ENCODE data around the gene ASIP. TPM values are rescaled to one million over a fixed set of nuclear protein-coding genes. Genes with fewer than 3 reads are reported as not detected.

Gene ASIP
- total and polyA plus RNA-seq, 2 of the 13 experiments (the other 11 are each of a cell fraction or from before 2014, with no cell fraction given) = not detected

DNA sequence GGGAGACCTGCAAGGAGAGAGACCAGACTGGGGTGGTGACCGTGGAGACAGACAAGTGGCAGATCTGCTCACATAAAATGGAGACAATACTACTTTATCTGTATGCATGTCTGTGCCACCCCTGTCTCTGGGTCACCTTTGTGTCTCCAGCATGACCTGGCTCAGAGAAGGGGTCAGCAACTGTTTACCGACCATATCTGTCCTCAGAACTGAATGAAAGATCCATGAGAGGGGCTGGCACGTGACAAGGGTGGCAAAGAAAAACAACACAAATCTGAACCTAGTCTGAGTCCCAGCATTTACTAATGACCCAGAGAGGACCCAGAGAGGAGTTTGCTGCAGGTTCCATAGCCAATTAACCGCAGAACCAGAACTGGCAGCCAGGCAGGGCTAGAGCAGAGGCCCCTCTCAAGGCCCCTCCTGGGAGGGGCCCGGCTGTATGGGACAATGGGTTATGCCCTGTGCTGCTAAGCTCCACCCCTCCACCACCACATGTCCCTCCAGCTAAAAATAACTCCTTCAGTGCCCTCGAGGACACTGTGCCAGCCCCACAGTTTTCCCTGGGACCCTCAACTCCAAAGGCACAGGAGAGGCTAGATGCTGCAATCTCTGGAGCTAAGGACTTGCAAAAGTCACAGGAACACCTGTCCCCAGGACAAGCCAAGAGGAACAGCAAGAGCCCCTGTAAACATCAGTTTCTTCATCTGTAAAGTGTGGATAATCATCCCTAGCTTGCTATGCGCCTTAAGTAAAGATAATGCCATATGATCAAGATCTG lies 59.8 kb downstream of the ASIP start (continued):
- TF ChIP-seq, protein P1, sequence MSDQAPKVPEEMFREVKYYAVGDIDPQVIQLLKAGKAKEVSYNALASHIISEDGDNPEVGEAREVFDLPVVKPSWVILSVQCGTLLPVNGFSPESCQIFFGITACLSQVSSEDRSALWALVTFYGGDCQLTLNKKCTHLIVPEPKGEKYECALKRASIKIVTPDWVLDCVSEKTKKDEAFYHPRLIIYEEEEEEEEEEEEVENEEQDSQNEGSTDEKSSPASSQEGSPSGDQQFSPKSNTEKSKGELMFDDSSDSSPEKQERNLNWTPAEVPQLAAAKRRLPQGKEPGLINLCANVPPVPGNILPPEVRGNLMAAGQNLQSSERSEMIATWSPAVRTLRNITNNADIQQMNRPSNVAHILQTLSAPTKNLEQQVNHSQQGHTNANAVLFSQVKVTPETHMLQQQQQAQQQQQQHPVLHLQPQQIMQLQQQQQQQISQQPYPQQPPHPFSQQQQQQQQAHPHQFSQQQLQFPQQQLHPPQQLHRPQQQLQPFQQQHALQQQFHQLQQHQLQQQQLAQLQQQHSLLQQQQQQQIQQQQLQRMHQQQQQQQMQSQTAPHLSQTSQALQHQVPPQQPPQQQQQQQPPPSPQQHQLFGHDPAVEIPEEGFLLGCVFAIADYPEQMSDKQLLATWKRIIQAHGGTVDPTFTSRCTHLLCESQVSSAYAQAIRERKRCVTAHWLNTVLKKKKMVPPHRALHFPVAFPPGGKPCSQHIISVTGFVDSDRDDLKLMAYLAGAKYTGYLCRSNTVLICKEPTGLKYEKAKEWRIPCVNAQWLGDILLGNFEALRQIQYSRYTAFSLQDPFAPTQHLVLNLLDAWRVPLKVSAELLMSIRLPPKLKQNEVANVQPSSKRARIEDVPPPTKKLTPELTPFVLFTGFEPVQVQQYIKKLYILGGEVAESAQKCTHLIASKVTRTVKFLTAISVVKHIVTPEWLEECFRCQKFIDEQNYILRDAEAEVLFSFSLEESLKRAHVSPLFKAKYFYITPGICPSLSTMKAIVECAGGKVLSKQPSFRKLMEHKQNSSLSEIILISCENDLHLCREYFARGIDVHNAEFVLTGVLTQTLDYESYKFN (CRISPR knock-in tag; conservative IDR thresholded peaks at IDR 0.05) = peak; percentile 61
- TF ChIP-seq NAIF1 (CRISPR knock-in tag; IDR thresholded peaks at IDR 0.05; ENCODE audit: borderline replicate concordance) (no peak), HDAC1 (CRISPR knock-in tag; IDR thresholded peaks at IDR 0.05) (peak; percentile 68), RFXAP (CRISPR knock-in tag; IDR thresholded peaks at IDR 0.05; ENCODE audit: borderline replicate concordance) (no peak), IRX3 (CRISPR knock-in tag; IDR thresholded peaks at IDR 0.05; ENCODE audit: borderline replicate concordance, low read depth) (no peak), HNF4G (IDR thresholded peaks at IDR 0.05; ENCODE audit: borderline replicate concordance, low read depth, low read length) (0 out of 2 replicates have a peak, but pooled peaks have one; percentile 42), HNF4G (CRISPR knock-in tag; IDR thresholded peaks at IDR 0.05; ENCODE audit: borderline replicate concordance, low read depth) (no peak), HDAC2 (CRISPR knock-in tag; IDR thresholded peaks at IDR 0.05) (peak; percentile 73; the same call in 1 of the 2 replicates), DRAP1 (CRISPR knock-in tag; IDR thresholded peaks at IDR 0.05) (no peak), ZNF329 (CRISPR knock-in tag; IDR thresholded peaks at IDR 0.05; ENCODE audit: low read depth) (no peak), ZNF713 (CRISPR knock-in tag; IDR thresholded peaks at IDR 0.05) (no peak), PITX1 (CRISPR knock-in tag; IDR thresholded peaks at IDR 0.05) (no peak), NFIC (IDR thresholded peaks at IDR 0.05; ENCODE audit: low read length) (no peak), KAT7 (CRISPR knock-in tag; IDR thresholded peaks at IDR 0.05; ENCODE audit: borderline replicate concordance) (no peak), ZNF652 (CRISPR knock-in tag; IDR thresholded peaks at IDR 0.05; ENCODE audit: borderline replicate concordance, low read depth) (no peak; the same call in 1 of the 2 replicates), MAX (IDR thresholded peaks at IDR 0.05) (peak; percentile 55), RFXANK (CRISPR knock-in tag; IDR thresholded peaks at IDR 0.05) (no peak), ZEB1 (IDR thresholded peaks at IDR 0.05; ENCODE audit: insufficient replicate concordance, low read depth) (no peak), SIN3A (IDR thresholded peaks at IDR 0.05; ENCODE audit: borderline replicate concordance, low read depth, low read length) (no peak), NCOA5 (CRISPR knock-in tag; IDR thresholded peaks at IDR 0.05) (no peak), ZC3H13 (CRISPR knock-in tag; IDR thresholded peaks at IDR 0.05) (peak; percentile 93)
- TF ChIP-seq, protein P2, sequence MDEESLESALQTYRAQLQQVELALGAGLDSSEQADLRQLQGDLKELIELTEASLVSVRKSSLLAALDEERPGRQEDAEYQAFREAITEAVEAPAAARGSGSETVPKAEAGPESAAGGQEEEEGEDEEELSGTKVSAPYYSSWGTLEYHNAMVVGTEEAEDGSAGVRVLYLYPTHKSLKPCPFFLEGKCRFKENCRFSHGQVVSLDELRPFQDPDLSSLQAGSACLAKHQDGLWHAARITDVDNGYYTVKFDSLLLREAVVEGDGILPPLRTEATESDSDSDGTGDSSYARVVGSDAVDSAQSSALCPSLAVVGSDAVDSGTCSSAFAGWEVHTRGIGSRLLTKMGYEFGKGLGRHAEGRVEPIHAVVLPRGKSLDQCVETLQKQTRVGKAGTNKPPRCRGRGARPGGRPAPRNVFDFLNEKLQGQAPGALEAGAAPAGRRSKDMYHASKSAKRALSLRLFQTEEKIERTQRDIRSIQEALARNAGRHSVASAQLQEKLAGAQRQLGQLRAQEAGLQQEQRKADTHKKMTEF (CRISPR knock-in tag; IDR thresholded peaks at IDR 0.05) = 0 out of 2 replicates have a peak, but pooled peaks have one; percentile 19
- TF ChIP-seq, protein P3, sequence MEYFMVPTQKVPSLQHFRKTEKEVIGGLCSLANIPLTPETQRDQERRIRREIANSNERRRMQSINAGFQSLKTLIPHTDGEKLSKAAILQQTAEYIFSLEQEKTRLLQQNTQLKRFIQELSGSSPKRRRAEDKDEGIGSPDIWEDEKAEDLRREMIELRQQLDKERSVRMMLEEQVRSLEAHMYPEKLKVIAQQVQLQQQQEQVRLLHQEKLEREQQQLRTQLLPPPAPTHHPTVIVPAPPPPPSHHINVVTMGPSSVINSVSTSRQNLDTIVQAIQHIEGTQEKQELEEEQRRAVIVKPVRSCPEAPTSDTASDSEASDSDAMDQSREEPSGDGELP (IDR thresholded peaks at IDR 0.05; ENCODE audit: borderline replicate concordance, low read depth) = no peak

Measured in HepG2 (cell line).